K562 (cell line): ENCODE results near the gene HJV. TPM values are rescaled to one million over a fixed set of nuclear protein-coding genes. Genes with fewer than 3 reads are reported as not detected.

Experiments used
- MAZ ChIP-seq, 2 experiments: fragments of 450-650 bp in 1 of 2; sonication (generic) in 1 of 2; formaldehyde crosslinking; IDR thresholded peaks in 1 of 2; conservative IDR thresholded peaks in 1 of 2; 2 replicates each; pipeline versions ENCODE4 v1.4.0 to v1.5.0; 2020; ENCODE audit warnings: mild to moderate bottlenecking in 1 of 2, missing genetic modification reagents in 1 of 2
- ZNF354B ChIP-seq: fragments of 250-450 bp; sonication (Bioruptor Pico); IDR thresholded peaks from 2 replicates; pipeline ENCODE4 v1.4.0; 2020
- ZNF551 ChIP-seq: fragments of 250-450 bp; sonication (Bioruptor Pico); IDR thresholded peaks from 2 replicates; pipeline ENCODE4 v1.5.0; 2021; ENCODE audit warnings: mild to moderate bottlenecking, moderate library complexity
- polyA plus RNA-seq, 8 experiments: library from polyadenylated mRNA; depleted of rRNA in 4 of 8; stranded (reverse) in 5 of 8; unstranded in 3 of 8; fragments of >200 nt; fragmentation: Nextera tagmentation in 2 of 8; fragmentation: Illumina TruSeq in 1 of 8; extraction: Ambion mirVana in 2 of 8; extraction: Trizol in 1 of 8; gene quantifications; 2 replicates each; pipeline versions ENCODE4 v1.2.1 to v1.2.3, GENCODE V29; 2011 to 2014; ENCODE audit warnings: inconsistent platforms in 1 of 8, missing spikeins in 1 of 8
- total RNA-seq, 7 experiments: library from RNA; depleted of rRNA in 6 of 7; stranded (reverse); fragments of >200 nt in 6 of 7; fragmentation: Illumina TruSeq in 2 of 7; extraction: Trizol in 2 of 7; gene quantifications; 2 replicates each; pipeline versions ENCODE4 v1.2.1 to v1.2.3, GENCODE V29; 2011 to 2021; ENCODE audit warnings: low replicate concordance in 1 of 7
- TF ChIP-seq, protein P1 (sequence below): fragments of 450-650 bp; formaldehyde crosslinking; IDR thresholded peaks from 2 replicates; pipeline ENCODE4 v1.4.0; 2020; ENCODE audit warnings: mild to moderate bottlenecking, moderate library complexity
- TF ChIP-seq, protein P2 (sequence below): fragments of 250-450 bp; sonication (Bioruptor Pico); IDR thresholded peaks from 2 replicates; pipeline ENCODE4 v1.4.0; 2020; ENCODE audit warnings: mild to moderate bottlenecking, moderate library complexity, borderline replicate concordance
- TF ChIP-seq, protein P3 (sequence below), 2 experiments: fragments of 450-650 bp; IDR thresholded peaks; 2 replicates each; pipeline ENCODE4 v1.6.1; 2016
- TF ChIP-seq, protein P4 (sequence below): fragments of 250-450 bp; sonication (Bioruptor Pico); IDR thresholded peaks from 2 replicates; pipeline ENCODE4 v1.8.0; 2022; ENCODE audit warnings: moderate library complexity, mild to moderate bottlenecking, inconsistent platforms
- TF ChIP-seq, protein P5 (sequence below), 3 experiments: fragments of 200-800 bp in 1 of 3; fragments of 250-450 bp in 1 of 3; fragments of 450-650 bp in 1 of 3; sonication (Bioruptor Pico) in 1 of 3; sonication (Bioruptor generic) in 1 of 3; formaldehyde crosslinking in 1 of 3; IDR thresholded peaks; 2 replicates each; pipeline versions ENCODE4 v1.6.1 to v1.8.0; 2016 to 2022; ENCODE audit warnings: mild to moderate bottlenecking in 2 of 3, missing genetic modification characterization in 2 of 3, missing compliant biosample characterization in 1 of 3, moderate library complexity in 1 of 3
- TF ChIP-seq, protein P6 (sequence below): fragments of 450-650 bp; IDR thresholded peaks from 2 replicates; pipeline ENCODE4 v1.6.1; 2017; ENCODE audit warnings: mild to moderate bottlenecking, moderate library complexity

The HJV gene
- total and polyA plus RNA-seq, 9 of the 15 experiments (the other 6 are each of a cell fraction or from before 2014, with no cell fraction given): 1.0 to 6.6 (median 2.4) TPM

DNA sequence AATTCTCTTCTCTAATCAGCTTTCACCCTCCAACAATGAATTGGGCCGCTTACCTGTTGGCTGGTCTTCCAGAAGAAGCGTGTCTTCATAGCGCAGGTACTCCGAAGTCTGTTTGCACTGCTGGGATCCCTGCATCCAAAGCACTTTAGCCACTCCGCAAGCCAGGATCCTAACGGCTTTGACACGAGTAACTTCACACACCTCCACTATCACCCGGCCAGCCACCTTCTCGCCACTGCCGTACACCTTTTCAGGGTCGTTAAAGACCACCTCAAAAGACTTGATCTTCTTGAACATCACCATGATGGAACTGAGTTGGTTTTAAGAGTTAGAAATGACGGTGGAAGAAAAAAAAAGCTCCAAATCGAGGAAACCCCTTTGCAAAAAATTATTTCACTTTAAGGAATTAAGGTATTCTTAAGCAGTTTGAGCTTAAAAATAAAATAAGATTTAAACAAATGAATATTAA is 25.5 kb downstream of the HJV start (continued):
- TF ChIP-seq, protein P1, sequence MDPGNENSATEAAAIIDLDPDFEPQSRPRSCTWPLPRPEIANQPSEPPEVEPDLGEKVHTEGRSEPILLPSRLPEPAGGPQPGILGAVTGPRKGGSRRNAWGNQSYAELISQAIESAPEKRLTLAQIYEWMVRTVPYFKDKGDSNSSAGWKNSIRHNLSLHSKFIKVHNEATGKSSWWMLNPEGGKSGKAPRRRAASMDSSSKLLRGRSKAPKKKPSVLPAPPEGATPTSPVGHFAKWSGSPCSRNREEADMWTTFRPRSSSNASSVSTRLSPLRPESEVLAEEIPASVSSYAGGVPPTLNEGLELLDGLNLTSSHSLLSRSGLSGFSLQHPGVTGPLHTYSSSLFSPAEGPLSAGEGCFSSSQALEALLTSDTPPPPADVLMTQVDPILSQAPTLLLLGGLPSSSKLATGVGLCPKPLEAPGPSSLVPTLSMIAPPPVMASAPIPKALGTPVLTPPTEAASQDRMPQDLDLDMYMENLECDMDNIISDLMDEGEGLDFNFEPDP (CRISPR knock-in tag): no peak
- TF ChIP-seq, protein P2, sequence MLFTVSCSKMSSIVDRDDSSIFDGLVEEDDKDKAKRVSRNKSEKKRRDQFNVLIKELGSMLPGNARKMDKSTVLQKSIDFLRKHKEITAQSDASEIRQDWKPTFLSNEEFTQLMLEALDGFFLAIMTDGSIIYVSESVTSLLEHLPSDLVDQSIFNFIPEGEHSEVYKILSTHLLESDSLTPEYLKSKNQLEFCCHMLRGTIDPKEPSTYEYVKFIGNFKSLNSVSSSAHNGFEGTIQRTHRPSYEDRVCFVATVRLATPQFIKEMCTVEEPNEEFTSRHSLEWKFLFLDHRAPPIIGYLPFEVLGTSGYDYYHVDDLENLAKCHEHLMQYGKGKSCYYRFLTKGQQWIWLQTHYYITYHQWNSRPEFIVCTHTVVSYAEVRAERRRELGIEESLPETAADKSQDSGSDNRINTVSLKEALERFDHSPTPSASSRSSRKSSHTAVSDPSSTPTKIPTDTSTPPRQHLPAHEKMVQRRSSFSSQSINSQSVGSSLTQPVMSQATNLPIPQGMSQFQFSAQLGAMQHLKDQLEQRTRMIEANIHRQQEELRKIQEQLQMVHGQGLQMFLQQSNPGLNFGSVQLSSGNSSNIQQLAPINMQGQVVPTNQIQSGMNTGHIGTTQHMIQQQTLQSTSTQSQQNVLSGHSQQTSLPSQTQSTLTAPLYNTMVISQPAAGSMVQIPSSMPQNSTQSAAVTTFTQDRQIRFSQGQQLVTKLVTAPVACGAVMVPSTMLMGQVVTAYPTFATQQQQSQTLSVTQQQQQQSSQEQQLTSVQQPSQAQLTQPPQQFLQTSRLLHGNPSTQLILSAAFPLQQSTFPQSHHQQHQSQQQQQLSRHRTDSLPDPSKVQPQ (CRISPR knock-in tag): no peak
- TF ChIP-seq, protein P3, sequence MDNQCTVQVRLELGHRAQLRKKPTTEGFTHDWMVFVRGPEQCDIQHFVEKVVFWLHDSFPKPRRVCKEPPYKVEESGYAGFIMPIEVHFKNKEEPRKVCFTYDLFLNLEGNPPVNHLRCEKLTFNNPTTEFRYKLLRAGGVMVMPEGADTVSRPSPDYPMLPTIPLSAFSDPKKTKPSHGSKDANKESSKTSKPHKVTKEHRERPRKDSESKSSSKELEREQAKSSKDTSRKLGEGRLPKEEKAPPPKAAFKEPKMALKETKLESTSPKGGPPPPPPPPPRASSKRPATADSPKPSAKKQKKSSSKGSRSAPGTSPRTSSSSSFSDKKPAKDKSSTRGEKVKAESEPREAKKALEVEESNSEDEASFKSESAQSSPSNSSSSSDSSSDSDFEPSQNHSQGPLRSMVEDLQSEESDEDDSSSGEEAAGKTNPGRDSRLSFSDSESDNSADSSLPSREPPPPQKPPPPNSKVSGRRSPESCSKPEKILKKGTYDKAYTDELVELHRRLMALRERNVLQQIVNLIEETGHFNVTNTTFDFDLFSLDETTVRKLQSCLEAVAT (IDR thresholded peaks at IDR 0.05): peak; percentile 99 to 100
- TF ChIP-seq, protein P4, sequence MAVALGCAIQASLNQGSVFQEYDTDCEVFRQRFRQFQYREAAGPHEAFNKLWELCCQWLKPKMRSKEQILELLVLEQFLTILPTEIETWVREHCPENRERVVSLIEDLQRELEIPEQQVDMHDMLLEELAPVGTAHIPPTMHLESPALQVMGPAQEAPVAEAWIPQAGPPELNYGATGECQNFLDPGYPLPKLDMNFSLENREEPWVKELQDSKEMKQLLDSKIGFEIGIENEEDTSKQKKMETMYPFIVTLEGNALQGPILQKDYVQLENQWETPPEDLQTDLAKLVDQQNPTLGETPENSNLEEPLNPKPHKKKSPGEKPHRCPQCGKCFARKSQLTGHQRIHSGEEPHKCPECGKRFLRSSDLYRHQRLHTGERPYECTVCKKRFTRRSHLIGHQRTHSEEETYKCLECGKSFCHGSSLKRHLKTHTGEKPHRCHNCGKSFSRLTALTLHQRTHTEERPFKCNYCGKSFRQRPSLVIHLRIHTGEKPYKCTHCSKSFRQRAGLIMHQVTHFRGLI (CRISPR knock-in tag): no peak
- TF ChIP-seq, protein P5, sequence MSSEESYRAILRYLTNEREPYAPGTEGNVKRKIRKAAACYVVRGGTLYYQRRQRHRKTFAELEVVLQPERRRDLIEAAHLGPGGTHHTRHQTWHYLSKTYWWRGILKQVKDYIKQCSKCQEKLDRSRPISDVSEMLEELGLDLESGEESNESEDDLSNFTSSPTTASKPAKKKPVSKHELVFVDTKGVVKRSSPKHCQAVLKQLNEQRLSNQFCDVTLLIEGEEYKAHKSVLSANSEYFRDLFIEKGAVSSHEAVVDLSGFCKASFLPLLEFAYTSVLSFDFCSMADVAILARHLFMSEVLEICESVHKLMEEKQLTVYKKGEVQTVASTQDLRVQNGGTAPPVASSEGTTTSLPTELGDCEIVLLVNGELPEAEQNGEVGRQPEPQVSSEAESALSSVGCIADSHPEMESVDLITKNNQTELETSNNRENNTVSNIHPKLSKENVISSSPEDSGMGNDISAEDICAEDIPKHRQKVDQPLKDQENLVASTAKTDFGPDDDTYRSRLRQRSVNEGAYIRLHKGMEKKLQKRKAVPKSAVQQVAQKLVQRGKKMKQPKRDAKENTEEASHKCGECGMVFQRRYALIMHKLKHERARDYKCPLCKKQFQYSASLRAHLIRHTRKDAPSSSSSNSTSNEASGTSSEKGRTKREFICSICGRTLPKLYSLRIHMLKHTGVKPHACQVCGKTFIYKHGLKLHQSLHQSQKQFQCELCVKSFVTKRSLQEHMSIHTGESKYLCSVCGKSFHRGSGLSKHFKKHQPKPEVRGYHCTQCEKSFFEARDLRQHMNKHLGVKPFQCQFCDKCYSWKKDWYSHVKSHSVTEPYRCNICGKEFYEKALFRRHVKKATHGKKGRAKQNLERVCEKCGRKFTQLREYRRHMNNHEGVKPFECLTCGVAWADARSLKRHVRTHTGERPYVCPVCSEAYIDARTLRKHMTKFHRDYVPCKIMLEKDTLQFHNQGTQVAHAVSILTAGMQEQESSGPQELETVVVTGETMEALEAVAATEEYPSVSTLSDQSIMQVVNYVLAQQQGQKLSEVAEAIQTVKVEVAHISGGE (CRISPR knock-in tag; IDR thresholded peaks at IDR 0.05): no peak; a peak in 1 of 6 replicates
- TF ChIP-seq MAZ (CRISPR knock-in tag; conservative IDR thresholded peaks at IDR 0.05 in 1 of 2, IDR thresholded peaks at IDR 0.05 in 1 of 2) (no peak; a peak in 1 of 4 replicates), ZNF354B (no peak), ZNF551 (CRISPR knock-in tag) (no peak)
- TF ChIP-seq, protein P6, sequence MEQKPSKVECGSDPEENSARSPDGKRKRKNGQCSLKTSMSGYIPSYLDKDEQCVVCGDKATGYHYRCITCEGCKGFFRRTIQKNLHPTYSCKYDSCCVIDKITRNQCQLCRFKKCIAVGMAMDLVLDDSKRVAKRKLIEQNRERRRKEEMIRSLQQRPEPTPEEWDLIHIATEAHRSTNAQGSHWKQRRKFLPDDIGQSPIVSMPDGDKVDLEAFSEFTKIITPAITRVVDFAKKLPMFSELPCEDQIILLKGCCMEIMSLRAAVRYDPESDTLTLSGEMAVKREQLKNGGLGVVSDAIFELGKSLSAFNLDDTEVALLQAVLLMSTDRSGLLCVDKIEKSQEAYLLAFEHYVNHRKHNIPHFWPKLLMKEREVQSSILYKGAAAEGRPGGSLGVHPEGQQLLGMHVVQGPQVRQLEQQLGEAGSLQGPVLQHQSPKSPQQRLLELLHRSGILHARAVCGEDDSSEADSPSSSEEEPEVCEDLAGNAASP: no peak
